Measurements from ENCODE around the gene ACCSL.

- TF ChIP-seq CTCF (IDR thresholded peaks at IDR 0.05) = no peak
- TF ChIP-seq ZFX (IDR thresholded peaks at IDR 0.05; ENCODE audit: borderline replicate concordance) = no peak
Measured at GRCh38 chr11:44072757-44073658, 25.2 kb downstream of the ACCSL start.
